GM21825 (cell line): ENCODE measurements around the gene DNM3.
"Not testable (repeated sequence)": the region's sequence is repeated elsewhere in the genome, so short reads cannot be mapped to it uniquely, and the experiment has no call there.

Experiments
- ATAC-seq: cut with Tn5 transposase; IDR thresholded peaks from one replicate; pipeline ENCODE4 v1.9.1; 2021; ENCODE audit warnings: mild to moderate bottlenecking, moderate library complexity; ENCODE audit not compliant: unreplicated experiment

The DNM3 gene

DNA sequence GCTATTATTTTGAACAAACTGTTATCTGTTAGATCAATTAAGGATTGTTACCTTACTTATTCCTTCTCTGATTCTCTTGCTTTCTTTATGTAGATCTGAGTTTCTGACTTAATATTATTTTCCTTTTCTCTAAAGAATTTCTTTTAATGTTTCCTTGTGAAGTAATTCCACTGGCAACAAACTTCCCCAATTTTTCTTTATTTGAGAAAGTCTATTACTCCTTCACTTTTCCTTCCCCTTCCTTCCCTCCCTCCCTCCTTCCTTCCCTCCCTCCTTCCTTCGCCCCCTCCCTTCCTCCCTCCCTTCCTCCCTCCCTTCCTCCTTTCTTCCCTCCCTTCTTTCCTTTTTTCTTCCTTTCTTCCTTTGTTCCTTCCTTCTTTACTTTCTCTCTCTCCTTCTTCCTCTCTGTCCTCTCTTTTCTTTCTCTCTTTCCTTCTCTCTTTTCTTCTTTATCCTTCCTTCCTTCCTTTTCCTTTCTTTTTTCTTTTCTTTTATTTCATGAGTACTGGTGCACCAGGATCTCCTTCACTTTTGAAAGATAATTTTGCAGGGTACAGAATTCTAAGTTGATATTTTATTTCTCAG lies 177.5 kb downstream of the DNM3 start:
- ATAC-seq: no peak

DNA sequence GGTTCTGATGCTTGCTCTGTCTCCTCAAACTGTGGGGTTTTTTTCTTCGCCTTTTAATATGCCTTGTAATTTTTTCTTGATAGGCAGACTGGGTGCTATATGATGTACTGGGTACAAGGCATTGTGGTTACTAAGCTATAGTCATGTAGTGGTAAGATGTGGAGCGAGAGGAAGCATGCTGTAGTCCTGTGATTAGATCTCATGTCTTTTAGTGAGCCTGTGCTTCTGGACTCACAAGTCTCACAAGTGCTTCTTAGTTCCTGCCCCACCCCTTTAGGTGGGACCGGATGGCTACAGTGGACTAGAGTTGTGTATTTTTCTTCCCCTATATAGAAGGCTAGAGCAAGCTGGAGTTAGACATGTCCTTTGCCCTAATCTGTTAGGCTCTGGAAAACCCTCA lies 178.7 kb downstream of the DNM3 start:
- no peak for ATAC-seq

DNA sequence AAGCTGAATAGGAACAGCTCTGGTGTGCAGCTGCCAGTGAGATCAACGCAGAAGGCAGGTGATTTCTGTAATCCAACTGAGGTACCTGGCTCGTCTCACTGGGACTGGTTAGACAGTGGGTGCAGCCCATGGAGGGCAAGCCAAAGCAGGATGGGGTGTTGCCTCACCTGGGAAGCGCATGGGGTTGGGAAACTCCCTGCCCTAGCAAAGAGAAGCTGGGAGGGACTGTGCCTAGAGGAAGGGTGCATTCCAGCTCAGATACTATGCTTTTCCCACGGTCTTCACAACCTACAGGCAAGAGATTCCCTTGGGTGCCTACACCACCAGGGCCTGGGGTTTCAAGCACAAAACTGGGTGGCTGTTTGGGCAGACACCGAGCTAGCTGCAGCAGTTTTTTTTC lies 183.2 kb downstream of the DNM3 start:
- ATAC-seq: no peak

DNA sequence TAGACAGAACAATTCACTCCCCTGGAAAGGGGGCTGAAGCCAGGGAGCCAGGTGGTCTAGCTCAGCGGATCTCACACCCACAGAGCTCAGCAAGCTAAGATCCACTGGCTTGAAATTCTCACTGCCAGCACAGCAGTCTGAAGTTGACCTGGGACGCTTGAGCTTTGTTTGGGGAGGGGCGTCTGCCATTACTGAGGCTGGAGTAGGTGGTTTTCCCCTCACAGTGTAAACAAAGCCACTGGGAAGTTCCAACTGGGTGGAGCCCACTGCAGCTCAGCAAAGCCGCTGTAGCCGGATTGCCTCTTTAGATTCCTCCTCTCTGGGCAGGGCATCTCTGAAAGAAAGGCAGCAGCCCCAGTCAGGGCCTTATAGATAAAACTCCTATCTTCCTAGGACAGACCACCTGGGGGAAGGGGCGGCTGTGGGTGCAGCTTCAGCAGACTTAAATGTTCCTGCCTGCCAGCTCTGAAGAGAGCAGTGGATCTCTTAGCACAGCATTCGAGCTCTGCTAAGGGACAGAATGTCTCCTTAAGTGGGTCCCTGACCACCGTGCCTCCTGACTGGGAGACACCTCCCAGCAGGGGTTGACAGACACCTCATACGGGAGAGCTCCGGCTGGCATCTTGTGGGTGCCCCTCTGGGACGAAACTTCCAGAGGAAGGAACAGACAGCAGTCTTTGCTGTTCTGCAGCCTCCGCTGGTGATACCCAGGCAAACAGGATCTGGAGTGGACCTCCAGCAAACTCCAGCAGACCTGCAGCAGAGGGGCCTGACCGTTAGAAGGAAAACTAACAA lies 183.8 kb downstream of the DNM3 start:
- not testable (repeated sequence) for ATAC-seq

DNA sequence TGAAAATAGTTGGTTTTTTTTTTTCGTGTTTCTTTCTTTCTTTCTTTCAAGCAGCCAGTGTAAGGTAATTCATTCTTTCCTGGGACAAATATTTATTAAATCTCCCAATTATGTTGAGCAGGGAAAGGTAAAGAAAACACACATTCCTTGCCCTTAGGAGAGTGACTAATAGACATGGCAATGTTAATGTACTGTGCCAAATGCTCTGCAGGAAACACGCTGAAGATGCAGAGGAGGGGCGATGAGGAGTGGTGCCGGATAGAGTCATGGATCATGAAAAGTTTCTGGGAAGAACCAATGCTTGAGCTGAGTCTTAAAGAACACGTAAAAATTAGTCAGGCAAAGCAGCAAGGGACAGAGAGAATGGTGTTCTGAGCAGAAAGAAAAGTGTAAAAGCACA lies 199.2 kb downstream of the DNM3 start:
- no peak for ATAC-seq

DNA sequence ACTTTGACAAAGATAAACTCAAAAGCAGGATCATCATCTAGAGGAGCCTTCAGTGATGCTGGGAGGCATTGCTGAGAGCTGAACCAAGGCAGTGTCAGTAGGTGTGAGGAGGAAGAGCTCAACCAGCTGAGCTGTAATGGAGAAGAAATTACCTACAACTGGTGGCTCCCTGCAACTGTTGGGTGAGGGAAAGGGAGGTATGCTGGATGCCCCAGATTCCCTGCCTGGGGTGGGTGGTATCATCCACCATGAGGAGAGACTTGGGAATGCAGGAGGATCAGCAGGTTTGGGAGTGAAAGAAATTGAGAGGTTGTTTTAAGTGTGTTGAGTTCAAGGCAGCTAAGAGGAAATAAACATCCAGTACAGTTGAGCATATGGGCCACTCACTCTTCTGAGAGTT lies 199.8 kb downstream of the DNM3 start:
- ATAC-seq: no peak

DNA sequence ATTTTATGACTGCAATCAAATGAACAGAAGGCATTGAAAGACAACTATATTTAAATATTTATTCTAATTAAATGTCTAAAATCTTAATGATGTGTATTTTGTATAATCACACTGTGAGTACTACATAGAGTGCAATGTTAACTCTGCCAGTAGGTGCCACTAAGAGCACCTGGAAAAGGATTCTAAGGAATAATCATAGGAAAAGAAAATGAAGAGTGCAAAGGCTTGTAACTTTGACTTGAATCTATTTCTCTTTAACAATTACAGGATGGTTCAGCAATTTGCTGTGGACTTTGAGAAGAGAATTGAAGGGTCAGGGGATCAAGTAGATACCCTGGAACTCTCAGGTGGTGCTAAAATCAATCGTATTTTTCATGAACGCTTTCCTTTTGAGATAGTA lies 200.4 kb downstream of the DNM3 start:
- no peak for ATAC-seq

DNA sequence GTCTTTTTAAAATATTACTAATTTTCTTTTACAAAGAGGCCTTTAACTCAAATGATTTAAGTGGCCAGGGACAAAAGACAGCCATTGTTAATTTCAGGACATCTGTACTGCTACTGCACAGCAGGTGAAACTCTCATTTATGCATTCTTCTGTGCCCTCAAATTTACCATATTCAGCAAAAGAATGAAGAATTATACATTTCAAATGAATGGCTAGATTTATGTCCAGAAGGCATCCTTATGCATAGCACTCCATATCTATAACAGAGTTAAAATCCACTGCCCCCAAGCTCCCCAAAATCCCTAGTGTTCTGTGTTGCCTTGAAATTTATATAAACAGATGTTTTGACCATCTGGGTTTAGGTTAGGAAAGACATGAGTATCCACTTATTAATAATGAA lies 202.6 kb downstream of the DNM3 start:
- no peak for ATAC-seq

DNA sequence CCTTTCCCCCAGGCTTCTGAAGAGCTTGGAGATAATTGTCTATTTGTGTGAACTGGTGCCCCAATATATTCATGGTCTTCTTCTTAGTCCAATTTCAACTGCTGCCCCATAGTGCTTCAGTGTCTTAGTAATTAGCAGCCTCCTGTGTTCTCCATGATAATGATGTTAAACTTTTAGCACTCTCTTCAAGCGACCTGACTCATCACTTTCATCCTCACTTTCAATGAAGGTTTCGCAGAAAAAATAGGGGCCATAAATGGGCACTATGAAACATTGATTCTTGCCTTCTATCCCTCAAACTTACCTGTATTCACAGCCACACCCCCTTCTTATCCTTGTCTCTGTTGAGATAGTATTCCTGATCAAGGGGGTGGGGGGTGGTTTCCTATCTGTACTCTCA lies 210.6 kb downstream of the DNM3 start:
- ATAC-seq: no peak

DNA sequence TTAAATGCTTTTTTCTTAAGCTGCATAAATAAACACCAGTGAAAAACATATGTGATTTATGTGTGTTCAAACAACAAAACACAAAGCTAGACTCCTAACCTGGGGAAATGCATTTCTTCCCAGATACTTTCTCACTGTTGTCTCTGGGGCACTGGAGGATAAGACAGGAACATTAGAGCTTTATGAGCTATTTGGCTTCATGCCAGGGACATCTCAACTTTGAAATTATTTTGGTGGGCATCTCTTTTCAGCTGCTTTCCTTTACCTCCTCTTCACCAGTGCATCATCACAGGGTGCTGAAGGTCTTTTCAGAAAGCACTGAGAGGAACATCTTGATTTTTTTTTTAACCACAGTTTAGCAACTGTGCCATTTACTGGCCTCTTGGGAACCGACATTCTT lies 212.9 kb downstream of the DNM3 start:
- no peak for ATAC-seq

DNA sequence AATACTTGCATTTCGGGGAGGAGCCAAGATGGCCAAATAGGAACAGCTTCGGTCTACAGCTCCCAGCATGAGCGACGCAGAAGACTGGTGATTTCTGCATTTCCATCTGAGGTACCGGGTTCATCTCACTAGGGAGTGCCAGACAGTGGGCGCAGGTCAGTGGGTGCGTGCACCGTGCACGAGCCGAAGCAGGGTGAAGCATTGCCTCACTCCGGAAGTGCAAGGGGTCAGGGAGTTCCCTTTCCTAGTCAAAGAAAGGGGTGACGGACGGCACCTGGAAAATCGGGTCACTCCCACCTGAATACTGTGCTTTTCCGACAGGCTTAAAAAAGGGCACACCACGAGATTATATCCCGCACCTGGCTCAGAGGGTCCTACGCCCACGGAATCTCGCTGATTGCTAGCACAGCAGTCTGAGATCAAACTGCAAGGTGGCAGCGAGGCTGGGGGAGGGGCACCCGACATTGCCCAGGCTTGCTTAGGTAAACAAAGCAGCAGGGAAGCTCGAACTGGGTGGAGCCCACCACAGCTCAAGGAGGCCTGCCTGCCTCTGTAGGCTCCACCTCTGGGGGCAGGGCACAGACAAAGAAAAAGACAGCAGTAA lies 214.6 kb downstream of the DNM3 start:
- ATAC-seq: not testable (repeated sequence)

DNA sequence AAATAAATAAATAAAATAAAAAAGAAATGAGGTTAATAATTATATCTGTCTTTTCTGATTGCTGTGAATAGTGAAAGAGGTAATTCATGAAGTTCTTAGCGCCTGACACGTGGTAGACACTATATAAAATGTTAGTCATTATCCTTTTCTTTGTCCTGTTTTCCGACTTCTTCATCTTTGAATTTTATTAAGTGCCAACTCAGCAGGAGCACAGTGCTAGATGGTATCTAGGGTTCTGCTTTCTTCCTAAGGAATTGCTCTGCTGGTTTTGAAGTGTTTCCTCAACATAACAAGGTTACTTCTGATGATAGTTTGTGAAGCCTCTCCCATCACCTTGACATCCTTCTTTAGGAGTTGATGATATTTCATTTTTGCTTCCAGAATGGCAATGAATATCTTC lies 227.0 kb downstream of the DNM3 start:
- ATAC-seq: no peak

DNA sequence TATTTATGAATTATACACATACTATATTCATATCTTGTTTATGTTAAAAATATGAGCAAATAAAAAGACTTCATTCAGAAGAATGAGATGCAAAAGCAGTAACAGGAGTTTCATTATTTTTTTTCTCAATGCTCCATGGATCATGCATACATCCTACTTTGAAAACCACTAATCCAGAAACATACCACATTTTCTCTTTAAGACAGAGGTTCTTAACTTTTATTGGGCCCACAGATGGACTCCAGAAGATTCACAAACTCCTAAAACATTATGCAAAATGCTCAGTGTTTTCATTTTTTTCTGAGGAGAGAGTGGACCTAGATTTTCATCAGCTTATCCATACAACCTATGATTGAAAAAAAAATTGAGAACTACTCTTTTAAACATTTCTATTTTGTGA lies 227.8 kb downstream of the DNM3 start:
- ATAC-seq: no peak

DNA sequence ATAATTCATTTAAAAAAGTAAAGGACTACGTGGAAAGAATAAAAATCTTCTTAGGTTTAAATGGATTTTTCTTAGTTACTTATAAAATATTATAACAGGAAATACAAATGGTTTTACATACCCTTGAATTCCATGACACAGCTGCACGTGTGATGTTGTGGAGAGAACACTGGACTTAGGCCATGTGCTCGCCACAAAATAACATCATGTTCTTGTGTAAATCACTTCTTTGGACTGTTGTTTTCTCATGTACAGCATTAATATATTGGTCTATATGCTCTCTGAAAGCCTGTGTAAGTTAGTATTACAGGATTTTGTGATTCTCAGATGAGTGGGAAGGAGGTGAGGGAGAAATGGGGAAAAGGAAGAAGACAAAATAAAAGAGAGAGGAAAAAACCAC lies 228.2 kb downstream of the DNM3 start:
- no peak for ATAC-seq

DNA sequence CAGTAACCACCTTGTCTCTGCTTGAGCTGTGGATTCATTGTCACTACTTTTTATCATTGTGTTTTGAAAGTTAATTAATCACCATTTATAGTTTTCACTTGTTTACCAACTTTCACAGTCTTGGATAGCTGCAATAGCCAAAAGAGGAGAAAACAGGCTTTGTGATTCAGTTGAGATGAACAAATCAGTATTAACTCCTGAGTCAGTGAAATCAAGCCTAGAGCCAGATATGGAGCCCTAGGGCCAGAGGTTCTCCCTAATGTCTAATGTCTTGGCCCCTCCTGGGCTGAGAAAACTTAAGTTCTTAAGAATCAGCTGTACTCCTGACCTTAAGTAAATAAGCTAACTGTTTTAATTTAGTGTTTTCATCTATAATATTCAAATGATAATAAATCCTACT lies 228.8 kb downstream of the DNM3 start:
- ATAC-seq: no peak

DNA sequence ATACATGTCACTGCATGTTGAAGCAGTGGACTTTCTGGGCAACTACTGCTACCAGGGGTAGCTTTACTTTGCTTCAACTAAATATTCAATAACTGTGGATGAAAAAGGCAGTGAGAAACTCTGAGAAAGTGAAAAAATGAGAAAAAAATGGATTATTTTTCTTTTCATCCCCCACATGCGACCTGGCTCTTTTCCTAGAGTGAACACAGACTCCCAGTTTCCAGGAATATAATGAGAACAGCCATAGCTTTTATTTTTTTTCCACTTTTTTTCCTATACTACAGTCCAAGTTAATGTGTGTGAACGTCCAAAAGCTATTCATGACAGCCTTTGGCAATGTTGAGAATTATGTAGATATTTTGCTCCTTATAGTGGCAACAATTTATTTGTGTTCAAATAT lies 230.4 kb downstream of the DNM3 start:
- no peak for ATAC-seq

DNA sequence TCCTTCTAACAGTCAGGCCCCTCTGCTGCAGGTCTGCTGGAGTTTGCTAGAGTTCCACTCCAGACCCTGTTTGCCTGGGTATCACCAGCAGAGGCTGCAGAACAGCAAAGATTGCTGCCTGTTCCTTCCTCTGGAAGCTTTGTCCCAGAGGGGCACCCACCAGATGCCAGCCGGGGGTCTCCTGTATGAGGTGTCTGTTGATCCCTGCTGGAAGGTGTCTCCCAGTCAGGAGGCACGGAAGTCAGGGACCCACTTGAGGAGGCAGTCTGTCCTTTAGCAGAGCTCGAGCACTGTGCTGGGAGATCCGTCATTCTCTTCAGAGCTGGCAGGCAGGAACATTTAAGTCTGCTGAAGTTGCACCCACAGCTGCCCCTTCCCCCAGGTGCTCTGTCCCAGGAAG lies 238.6 kb downstream of the DNM3 start:
- ATAC-seq: not testable (repeated sequence)

DNA sequence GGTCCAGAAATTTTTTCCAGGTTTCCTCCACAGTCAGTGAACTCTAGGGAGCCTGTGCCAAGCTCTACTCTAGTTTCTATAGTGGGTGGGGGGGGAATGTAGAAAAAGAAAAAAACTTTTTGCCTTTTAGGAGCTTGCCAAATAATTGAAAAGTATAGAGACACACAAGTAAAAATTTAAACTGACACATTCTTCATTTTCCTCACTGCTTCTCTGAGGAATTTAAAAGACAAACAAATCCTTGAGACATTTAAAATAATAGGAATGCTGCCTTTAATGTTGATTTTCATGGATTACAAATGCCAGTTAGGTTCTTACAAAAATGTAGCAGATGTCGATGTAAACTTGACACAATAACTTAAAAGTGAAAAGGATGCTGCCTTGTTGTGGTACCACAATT lies 241.9 kb downstream of the DNM3 start:
- ATAC-seq: no peak

DNA sequence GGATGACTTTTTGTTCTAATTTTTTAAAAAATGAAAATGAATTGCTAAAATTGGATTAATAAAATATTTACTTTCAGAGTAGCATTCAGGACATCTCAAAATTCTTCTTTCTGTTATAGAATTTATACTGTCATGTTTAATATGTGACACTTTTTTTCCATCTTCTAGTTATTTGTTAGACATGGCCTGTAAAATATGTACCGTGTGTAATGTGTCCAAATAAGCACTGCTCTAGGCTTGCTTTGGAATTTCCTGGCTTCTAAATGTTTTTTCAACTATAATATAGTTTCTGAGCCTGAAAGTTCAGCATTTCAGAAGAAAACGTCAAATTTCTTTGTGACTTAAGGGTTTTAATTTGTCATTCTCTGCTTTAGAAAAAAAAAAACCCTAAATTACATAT lies 243.6 kb downstream of the DNM3 start:
- no peak for ATAC-seq

DNA sequence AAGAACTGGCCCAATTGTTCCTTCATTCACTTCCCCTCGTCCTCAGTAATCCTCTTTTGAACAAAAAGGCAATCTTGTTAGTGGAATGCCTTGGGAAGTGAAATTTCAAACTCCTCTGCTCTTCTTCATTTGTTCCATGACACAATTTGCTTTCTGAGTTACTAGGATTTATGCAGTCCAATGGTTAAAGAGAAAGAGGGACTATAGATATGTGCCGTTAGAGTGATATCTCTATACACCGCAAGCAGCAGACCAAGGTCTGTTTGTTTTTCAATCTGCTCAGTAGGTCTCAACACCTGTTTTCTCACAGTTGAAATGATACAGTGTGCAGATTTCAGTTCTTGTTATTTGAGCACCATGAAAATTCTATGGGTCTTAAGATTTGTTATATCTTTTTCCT lies 244.0 kb downstream of the DNM3 start:
- ATAC-seq: no peak

DNA sequence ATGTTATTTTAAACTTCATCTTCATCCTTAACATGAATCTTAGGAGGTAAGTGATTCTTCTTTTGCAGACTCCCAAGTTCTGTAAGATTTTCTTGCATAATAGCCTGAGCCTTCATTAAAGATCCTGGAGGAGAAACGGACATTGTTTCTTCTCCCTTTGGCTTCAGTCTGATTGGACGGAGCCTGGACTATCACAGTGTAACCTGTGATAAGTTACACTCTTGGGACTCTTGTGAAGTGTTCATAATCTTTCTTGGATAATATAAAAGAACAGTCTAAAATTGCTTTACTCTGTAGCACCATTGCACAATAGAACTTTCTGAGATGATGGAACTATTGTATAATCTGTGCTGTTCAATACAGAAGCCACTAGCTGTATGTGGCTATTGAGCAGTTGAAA lies 244.8 kb downstream of the DNM3 start:
- no peak for ATAC-seq

DNA sequence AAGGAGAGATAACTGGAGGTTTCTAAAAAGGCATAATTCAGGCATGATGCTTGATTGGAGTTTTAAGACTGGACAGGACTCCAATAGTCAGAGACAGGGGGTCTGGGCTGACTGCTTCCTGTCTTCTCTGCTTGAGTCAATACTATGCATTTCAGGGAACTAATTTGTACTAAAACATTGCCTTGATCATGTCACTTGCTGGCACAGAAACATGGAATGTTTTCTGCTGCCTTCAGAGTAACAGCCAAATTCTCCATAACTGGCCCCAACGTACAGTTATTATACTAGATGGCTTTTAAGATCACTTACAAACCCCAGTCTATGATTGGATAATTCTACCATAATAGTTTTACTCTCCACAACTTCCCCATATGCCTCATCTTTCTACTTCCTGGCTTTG lies 247.0 kb downstream of the DNM3 start:
- no peak for ATAC-seq
